ENCODE results near the gene PELI3. TPM values are rescaled to one million over a fixed set of nuclear protein-coding genes. Genes with fewer than 3 reads are reported as not detected.

The PELI3 gene
- total RNA-seq, 4 donors from 2014 or later = 28.7 to 50.4 (median 37.7) TPM

DNA sequence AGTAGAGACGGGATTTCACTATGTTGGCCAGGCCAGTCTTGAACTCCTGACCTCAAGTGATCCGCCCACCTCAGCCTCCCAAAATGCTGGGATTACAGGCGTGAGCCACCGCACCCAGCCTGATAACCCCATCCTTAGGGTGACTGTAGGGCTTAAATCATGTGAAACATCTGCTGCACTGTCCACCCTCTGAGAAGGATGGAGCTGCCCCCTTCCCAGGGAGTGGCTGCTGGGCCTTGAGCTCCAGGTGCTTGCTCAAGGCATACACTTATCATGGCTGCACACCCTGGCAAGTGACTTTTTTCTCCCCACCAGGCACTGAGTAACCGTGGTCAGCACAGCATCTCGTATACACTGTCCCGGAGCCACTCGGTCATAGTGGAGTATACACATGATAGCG lies 5.3 kb downstream of the PELI3 start:
- DNase-seq (ENCODE audit: extremely low spot score) = no peak
- H3K4me3 ChIP-seq = no peak overlapping the region
- H3K9me3 ChIP-seq = no peaks in the 10 kb centered on the region
- intact Hi-C loops (cut with DNase I) = no loop called here
- H3K36me3 ChIP-seq = peaks cover 24 to 75% (median 53%) of the 10 kb centered on the region in 4 donors
- no peaks in the 10 kb centered on the region for H3K27me3 ChIP-seq
- H3K4me1 ChIP-seq = peaks cover 10 to 18% (median 15%) of the 10 kb centered on the region in 4 donors
- TF ChIP-seq, protein P1, sequence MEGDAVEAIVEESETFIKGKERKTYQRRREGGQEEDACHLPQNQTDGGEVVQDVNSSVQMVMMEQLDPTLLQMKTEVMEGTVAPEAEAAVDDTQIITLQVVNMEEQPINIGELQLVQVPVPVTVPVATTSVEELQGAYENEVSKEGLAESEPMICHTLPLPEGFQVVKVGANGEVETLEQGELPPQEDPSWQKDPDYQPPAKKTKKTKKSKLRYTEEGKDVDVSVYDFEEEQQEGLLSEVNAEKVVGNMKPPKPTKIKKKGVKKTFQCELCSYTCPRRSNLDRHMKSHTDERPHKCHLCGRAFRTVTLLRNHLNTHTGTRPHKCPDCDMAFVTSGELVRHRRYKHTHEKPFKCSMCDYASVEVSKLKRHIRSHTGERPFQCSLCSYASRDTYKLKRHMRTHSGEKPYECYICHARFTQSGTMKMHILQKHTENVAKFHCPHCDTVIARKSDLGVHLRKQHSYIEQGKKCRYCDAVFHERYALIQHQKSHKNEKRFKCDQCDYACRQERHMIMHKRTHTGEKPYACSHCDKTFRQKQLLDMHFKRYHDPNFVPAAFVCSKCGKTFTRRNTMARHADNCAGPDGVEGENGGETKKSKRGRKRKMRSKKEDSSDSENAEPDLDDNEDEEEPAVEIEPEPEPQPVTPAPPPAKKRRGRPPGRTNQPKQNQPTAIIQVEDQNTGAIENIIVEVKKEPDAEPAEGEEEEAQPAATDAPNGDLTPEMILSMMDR (IDR thresholded peaks at IDR 0.05) = no peak
- 91% methylated on average over 7 of the region's 9 CpGs for WGBS
- no peak overlapping the region for H3K27ac ChIP-seq (replicated peaks in 1 of 4)

DNA sequence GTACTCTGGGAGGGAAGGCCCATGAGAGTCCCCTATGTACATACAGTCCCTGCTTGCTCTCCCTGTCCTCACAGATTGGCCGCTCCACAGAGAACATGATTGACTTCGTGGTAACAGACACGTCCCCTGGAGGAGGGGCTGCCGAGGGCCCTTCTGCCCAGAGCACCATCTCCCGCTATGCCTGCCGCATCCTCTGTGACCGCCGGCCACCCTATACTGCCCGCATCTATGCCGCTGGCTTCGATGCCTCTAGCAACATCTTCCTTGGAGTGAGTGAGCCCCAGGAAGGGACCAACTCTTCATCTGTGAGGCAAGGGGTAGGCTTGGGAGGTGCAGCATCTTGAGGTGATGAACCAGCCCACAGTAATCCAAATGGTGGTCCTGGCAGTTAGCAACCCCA lies 6.5 kb downstream of the PELI3 start:
- 80% methylated on average over 4 of the region's 11 CpGs for WGBS
- Histone ChIP-seq H3K36me3 (peaks cover 24 to 75% (median 55%) of the 10 kb centered on the region in 4 donors), H3K4me1 (peaks cover 0 to 8% (median 4%) of the 10 kb centered on the region in 4 donors), H3K9me3 (no peaks in the 10 kb centered on the region), H3K27me3 (no peaks in the 10 kb centered on the region), H3K4me3 (no peak overlapping the region), H3K27ac (replicated peaks in 1 of 4) (no peak overlapping the region)
- intact Hi-C loops (cut with DNase I) = no loop called here
- TF ChIP-seq, protein P1 (IDR thresholded peaks at IDR 0.05) = no peak
- no peak for TF ChIP-seq POLR2A (IDR thresholded peaks at IDR 0.05; ENCODE audit: low read depth)
- TF ChIP-seq EP300 (IDR thresholded peaks at IDR 0.05) = no peak
- TF ChIP-seq POLR2AphosphoS5 (IDR thresholded peaks at IDR 0.05) = no peak
- no peak for DNase-seq (ENCODE audit: extremely low spot score)

DNA sequence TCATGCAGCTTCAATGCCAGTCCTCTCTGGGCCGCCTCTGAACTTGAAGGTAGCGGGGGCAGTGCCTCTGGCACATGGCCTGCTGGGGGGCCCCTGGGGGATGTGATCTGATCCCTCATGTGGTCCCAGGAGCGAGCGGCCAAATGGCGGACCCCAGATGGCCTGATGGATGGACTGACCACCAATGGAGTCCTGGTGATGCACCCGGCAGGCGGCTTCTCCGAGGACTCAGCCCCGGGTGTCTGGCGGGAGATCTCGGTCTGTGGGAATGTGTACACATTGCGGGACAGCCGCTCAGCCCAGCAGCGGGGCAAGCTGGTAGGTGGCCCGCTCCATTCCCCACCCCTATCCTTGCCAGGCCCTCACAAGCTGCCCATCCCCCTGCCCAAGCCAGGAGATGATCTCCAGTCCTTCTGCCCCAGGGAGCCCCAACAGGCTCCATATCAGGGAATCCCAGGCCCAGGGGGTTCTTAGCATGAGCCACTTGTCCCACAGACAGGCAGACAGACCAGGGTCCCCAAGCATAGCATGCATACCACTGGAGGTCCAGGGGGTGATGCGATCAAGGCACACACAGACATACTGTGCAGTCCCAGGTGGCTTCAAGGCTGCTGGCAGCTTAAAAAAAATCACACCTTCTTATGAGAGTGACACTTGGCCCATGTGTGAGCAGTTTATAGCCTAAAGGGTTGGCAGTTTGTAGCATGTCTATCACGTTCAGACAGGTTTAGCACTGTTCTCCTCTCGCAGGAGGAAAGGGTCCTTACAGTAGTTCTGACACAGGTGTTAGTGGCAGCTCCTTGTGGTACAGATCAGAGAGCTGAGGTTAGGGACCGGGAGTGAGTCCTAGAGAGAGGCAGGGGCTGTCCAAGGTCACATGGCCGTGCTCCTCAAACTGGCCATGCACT lies 7.2 kb downstream of the PELI3 start:
- TF ChIP-seq, protein P1 (IDR thresholded peaks at IDR 0.05) = no peak
- no peak for TF ChIP-seq POLR2A (IDR thresholded peaks at IDR 0.05; ENCODE audit: low read depth)
- no peak for TF ChIP-seq POLR2AphosphoS5 (IDR thresholded peaks at IDR 0.05)
- no peak for TF ChIP-seq EP300 (IDR thresholded peaks at IDR 0.05)
- Histone ChIP-seq H3K27me3 (no peaks in the 10 kb centered on the region), H3K27ac (replicated peaks in 1 of 4) (no peak overlapping the region), H3K36me3 (peaks cover 24 to 71% (median 55%) of the 10 kb centered on the region in 4 donors), H3K4me1 (peaks cover 0 to 7% (median 5%) of the 10 kb centered on the region in 4 donors), H3K9me3 (no peaks in the 10 kb centered on the region), H3K4me3 (no peak overlapping the region)
- no peak for DNase-seq (ENCODE audit: extremely low spot score)
- WGBS = 92% methylated on average over 10 of the region's 20 CpGs
- intact Hi-C loops (cut with DNase I) = no loop called here

DNA sequence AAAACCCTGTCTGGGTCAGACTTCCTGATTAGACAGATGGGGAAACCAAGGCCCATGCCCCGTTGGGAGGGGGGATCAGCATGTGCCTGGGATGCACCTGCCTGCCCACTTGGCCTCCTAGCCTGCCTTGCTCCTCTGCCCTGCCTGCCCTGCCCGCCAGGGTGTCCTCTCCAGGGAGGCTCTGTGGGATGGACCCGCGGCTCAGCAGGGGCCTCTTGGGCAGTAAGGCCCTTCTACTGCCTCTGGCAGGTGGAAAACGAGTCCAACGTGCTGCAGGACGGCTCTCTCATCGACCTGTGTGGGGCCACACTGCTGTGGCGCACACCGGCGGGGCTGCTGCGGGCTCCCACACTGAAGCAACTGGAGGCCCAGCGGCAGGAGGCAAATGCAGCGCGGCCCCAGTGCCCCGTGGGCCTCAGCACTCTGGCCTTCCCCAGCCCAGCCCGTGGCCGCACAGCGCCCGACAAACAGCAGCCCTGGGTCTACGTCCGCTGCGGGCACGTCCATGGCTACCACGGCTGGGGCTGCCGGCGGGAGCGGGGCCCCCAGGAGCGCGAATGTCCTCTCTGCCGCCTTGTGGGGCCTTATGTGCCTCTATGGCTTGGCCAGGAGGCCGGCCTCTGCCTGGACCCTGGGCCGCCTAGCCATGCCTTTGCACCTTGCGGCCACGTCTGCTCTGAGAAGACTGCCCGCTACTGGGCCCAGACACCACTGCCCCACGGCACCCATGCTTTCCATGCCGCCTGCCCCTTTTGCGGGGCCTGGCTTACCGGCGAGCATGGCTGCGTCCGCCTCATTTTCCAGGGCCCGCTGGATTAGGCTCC lies 8.9 kb downstream of the PELI3 start:
- intact Hi-C loops (cut with DNase I) = no loop called here
- TF ChIP-seq EP300 (IDR thresholded peaks at IDR 0.05) = no peak
- TF ChIP-seq POLR2A (IDR thresholded peaks at IDR 0.05; ENCODE audit: low read depth) = no peak
- TF ChIP-seq, protein P1 (IDR thresholded peaks at IDR 0.05) = no peak
- TF ChIP-seq POLR2AphosphoS5 (IDR thresholded peaks at IDR 0.05) = no peak
- 95% methylated on average over 20 of the region's 44 CpGs for WGBS
- no peak overlapping the region for H3K27ac ChIP-seq (replicated peaks in 1 of 4)
- no peak overlapping the region for H3K4me3 ChIP-seq
- no peaks in the 10 kb centered on the region for H3K27me3 ChIP-seq
- peaks cover 4 to 17% (median 14%) of the 10 kb centered on the region in 4 donors for H3K4me1 ChIP-seq
- peaks cover 24 to 58% (median 55%) of the 10 kb centered on the region in 4 donors for H3K36me3 ChIP-seq
- H3K9me3 ChIP-seq = no peaks in the 10 kb centered on the region
- DNase-seq (ENCODE audit: extremely low spot score) = no peak

Measured in esophagus muscularis mucosa (tissue), 4 donors.